Ishikawa (cell line): Measurements from ENCODE around the gene TBC1D20.

Source experiments
- CEBPB ChIP-seq: IDR thresholded peaks from 2 replicates; pipeline ENCODE4 v1.6.1; 2012
- CREB1 ChIP-seq: IDR thresholded peaks from 2 replicates; pipeline ENCODE4 v1.6.1; 2012; ENCODE audit warnings: low read depth
- EGR1 ChIP-seq: IDR thresholded peaks from 2 replicates; pipeline ENCODE4 v1.6.1; 2012
- EP300 ChIP-seq: IDR thresholded peaks from 2 replicates; pipeline ENCODE4 v1.6.1; 2012; ENCODE audit warnings: borderline replicate concordance
- FOXM1 ChIP-seq: IDR thresholded peaks from 2 replicates; pipeline ENCODE4 v1.6.1; 2012; ENCODE audit warnings: low read depth, borderline replicate concordance
- NFIC ChIP-seq: IDR thresholded peaks from 2 replicates; pipeline ENCODE4 v1.6.1; 2012
- RAD21 ChIP-seq: IDR thresholded peaks from 2 replicates; pipeline ENCODE4 v1.6.1; 2012; ENCODE audit warnings: low read depth
- TAF1 ChIP-seq: IDR thresholded peaks from 2 replicates; pipeline ENCODE4 v1.6.1; 2012; ENCODE audit warnings: low read depth, mild to moderate bottlenecking
- TCF12 ChIP-seq: IDR thresholded peaks from 2 replicates; pipeline ENCODE4 v1.6.1; 2012; ENCODE audit warnings: low read depth
- TEAD4 ChIP-seq: IDR thresholded peaks from 2 replicates; pipeline ENCODE4 v1.6.1; 2012
- YY1 ChIP-seq: IDR thresholded peaks from 2 replicates; pipeline ENCODE4 v1.6.1; 2012; ENCODE audit warnings: low read depth
- ZBTB7A ChIP-seq: IDR thresholded peaks from 2 replicates; pipeline ENCODE4 v1.6.1; 2012; ENCODE audit warnings: low read depth
- TF ChIP-seq, protein P1 (sequence below): IDR thresholded peaks from 2 replicates; pipeline ENCODE4 v1.6.1; 2012
- TF ChIP-seq, protein P2 (sequence below): IDR thresholded peaks from 2 replicates; pipeline ENCODE4 v1.6.1; 2012; ENCODE audit warnings: low read depth, mild to moderate bottlenecking
- TF ChIP-seq, protein P3 (sequence below): IDR thresholded peaks from 2 replicates; pipeline ENCODE4 v1.6.1; 2012

TBC1D20 gene

GRCh38 chr20:420166-420620 lies 42.1 kb downstream of the TBC1D20 start:
- TF ChIP-seq TEAD4 (no peak), YY1 (no peak), EP300 (no peak), TCF12 (no peak), EGR1 (no peak), CEBPB (no peak), ZBTB7A (no peak; the same call in 1 of the 2 replicates), TAF1 (no peak), NFIC (no peak), FOXM1 (no peak), CREB1 (no peak), RAD21 (no peak)
- TF ChIP-seq, protein P1, sequence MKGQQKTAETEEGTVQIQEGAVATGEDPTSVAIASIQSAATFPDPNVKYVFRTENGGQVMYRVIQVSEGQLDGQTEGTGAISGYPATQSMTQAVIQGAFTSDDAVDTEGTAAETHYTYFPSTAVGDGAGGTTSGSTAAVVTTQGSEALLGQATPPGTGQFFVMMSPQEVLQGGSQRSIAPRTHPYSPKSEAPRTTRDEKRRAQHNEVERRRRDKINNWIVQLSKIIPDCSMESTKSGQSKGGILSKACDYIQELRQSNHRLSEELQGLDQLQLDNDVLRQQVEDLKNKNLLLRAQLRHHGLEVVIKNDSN: no peak
- TF ChIP-seq, protein P2, sequence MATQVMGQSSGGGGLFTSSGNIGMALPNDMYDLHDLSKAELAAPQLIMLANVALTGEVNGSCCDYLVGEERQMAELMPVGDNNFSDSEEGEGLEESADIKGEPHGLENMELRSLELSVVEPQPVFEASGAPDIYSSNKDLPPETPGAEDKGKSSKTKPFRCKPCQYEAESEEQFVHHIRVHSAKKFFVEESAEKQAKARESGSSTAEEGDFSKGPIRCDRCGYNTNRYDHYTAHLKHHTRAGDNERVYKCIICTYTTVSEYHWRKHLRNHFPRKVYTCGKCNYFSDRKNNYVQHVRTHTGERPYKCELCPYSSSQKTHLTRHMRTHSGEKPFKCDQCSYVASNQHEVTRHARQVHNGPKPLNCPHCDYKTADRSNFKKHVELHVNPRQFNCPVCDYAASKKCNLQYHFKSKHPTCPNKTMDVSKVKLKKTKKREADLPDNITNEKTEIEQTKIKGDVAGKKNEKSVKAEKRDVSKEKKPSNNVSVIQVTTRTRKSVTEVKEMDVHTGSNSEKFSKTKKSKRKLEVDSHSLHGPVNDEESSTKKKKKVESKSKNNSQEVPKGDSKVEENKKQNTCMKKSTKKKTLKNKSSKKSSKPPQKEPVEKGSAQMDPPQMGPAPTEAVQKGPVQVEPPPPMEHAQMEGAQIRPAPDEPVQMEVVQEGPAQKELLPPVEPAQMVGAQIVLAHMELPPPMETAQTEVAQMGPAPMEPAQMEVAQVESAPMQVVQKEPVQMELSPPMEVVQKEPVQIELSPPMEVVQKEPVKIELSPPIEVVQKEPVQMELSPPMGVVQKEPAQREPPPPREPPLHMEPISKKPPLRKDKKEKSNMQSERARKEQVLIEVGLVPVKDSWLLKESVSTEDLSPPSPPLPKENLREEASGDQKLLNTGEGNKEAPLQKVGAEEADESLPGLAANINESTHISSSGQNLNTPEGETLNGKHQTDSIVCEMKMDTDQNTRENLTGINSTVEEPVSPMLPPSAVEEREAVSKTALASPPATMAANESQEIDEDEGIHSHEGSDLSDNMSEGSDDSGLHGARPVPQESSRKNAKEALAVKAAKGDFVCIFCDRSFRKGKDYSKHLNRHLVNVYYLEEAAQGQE: no peak
- TF ChIP-seq, protein P3, sequence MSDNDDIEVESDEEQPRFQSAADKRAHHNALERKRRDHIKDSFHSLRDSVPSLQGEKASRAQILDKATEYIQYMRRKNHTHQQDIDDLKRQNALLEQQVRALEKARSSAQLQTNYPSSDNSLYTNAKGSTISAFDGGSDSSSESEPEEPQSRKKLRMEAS: no peak

DNA sequence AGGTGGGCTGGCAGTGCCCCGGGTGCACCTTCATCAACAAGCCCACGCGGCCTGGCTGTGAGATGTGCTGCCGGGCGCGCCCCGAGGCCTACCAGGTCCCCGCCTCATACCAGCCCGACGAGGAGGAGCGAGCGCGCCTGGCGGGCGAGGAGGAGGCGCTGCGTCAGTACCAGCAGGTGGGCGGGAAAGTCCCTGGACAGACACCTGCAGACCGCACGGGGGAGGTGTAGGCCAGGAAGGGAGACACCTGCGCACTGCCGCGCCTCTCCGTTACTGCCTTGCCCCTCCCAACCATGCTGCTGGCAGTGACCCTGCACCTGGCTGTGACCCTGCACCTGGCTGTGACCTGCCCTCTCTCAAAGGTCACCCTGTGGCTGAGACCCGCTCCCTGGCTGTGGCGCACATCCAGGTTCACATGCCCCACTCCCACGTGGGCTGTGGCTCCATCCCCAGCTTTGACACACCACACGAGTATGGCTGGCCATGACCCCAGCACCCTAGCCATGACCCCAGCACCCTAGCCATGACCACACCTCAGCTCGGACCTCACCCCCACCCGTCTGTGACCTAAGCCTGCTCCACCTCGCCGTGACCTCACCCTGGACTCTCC lies 42.7 kb downstream of the TBC1D20 start:
- TF ChIP-seq, protein P1: no peak
- TF ChIP-seq, protein P3: peak; percentile 92
- no peak for TF ChIP-seq YY1
- TF ChIP-seq NFIC: peak; percentile 36; the same call in 1 of the 2 replicates
- no peak for TF ChIP-seq CEBPB
- no peak; the same call in 1 of the 2 replicates for TF ChIP-seq ZBTB7A
- peak; percentile 41; the same call in 1 of the 2 replicates for TF ChIP-seq EP300
- no peak for TF ChIP-seq TEAD4
- peak; percentile 86 for TF ChIP-seq TCF12
- no peak for TF ChIP-seq FOXM1
- no peak for TF ChIP-seq EGR1
- TF ChIP-seq, protein P2: no peak
- TF ChIP-seq CREB1: 0 out of 2 replicates have a peak, but pooled peaks have one; percentile 11
- TF ChIP-seq TAF1: no peak
- TF ChIP-seq RAD21: peak; percentile 57

GRCh38 chr20:418858-419365 lies 43.4 kb downstream of the TBC1D20 start:
- TF ChIP-seq NFIC (no peak), ZBTB7A (no peak), TAF1 (no peak), CEBPB (no peak), TCF12 (no peak), EP300 (no peak), FOXM1 (no peak), EGR1 (no peak), CREB1 (no peak)
- TF ChIP-seq, protein P3: no peak
- TF ChIP-seq, protein P1: no peak

DNA sequence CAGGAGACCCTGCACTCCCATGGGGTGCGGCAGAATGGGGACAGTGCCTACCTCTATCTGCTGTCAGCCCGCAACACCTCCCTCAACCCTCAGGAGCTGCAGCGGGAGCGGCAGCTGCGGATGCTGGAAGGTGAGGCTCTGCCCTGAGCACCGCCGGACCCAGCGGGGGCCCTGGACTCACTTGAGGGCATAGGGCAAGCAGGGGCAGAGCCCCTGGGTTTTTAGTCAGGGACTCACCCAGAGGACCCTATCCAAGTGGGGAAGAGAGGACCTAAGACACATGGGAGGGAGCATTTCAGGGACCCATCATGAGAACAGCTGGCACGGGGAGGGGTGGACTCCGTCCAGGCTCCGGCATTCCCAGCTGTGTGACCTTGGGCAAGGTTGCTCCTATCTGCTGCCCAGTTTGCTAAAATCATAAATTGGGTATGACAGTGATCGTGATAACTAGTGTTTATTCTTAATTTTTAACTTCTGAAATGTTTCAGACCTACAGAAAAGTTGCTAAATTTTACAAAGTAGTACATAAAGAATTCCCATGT lies 44.5 kb downstream of the TBC1D20 start:
- no peak for TF ChIP-seq RAD21
- TF ChIP-seq ZBTB7A: no peak
- no peak for TF ChIP-seq FOXM1
- TF ChIP-seq, protein P1: no peak
- TF ChIP-seq TEAD4: no peak
- no peak for TF ChIP-seq YY1
- no peak for TF ChIP-seq NFIC
- TF ChIP-seq, protein P3: no peak
- no peak for TF ChIP-seq EGR1
- TF ChIP-seq EP300: no peak
- no peak for TF ChIP-seq CEBPB
- TF ChIP-seq CREB1: no peak
- TF ChIP-seq TAF1: no peak
- TF ChIP-seq TCF12: no peak
- TF ChIP-seq, protein P2: no peak
